Stimulated activated effector memory CD8-positive, alpha-beta T cell treated with anti-CD3 and anti-CD28 coated beads, Interleukin-12 subunit alpha, Interleukin-12 subunit beta, amount 100 ng/mL, for 72 hours (primary cell): ENCODE measurements around the gene KRT38.
"Not testable (repeated sequence)": the region's sequence is repeated elsewhere in the genome, so short reads cannot be mapped to it uniquely, and the experiment has no call there.

ENCODE experiments used
- ATAC-seq: fragments of 150-1000 bp; cut with Tn5 transposase; 2 replicates; pipeline ENCODE4 v1.10.0; 2021
- DNase-seq, 2 donors: peaks; one replicate each; pipeline ENCODE4 v3.0.0; 2021 to 2022; ENCODE audit warnings: low spot score in 2 of 2
- H3K27ac Mint-ChIP-seq: one replicate; pipeline ENCODE4 v1.8.0; 2022; ENCODE audit warnings: mild to moderate bottlenecking, mixed read lengths
- H3K36me3 Mint-ChIP-seq: one replicate; pipeline ENCODE4 v1.8.0; 2022; ENCODE audit warnings: mild to moderate bottlenecking, mixed read lengths
- H3K4me1 Mint-ChIP-seq: one replicate; pipeline ENCODE4 v1.8.0; 2022; ENCODE audit warnings: mixed read lengths
- H3K4me3 Mint-ChIP-seq: one replicate; pipeline ENCODE4 v1.8.0; 2022; ENCODE audit warnings: mild to moderate bottlenecking, mixed read lengths
- H3K9me3 Mint-ChIP-seq: one replicate; pipeline ENCODE4 v1.8.0; 2022; ENCODE audit warnings: mixed read lengths

Gene KRT38

DNA sequence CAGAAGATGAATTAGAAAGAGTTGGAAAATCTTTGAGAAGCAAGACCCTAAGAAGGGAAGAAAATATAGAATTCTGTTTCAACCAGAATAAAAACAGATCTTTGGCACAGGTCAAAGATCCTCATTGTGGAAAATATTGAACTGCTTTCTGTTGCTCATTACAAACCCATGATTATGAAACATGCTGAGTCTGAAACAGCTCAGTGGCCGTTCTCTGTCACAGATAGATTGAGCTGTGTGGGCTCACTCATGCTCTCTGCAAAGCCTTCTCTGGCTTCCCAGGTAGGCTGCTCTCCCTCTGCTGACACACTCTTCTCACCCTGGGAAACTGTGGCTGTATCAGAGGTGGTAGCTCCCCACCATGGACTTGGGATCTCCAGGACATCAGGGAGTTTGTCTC, 3.4 kb upstream of the KRT38 start:
- no peaks in the 10 kb centered on the region for H3K4me1 Mint-ChIP-seq
- H3K27ac Mint-ChIP-seq = no peak overlapping the region
- peak; percentile 45 for ATAC-seq

DNA sequence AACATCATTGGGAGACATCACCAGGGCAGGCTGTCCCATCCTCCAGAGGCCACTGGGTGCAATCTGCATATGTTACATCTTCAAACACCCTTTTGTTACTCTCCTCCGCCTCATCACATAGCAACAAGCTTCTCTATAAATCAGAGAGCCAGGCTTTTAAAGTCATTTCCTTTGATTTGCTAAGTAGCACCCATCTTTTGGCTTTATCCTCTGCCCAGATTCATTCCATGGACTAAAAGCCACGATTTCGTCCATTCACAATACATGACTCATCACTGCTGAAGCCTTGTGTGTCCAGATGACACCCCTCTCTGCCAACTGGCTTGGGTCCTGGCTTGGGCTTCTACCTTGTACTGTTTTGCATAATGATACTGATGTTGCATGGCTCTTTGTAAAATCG, 2.0 kb upstream of the KRT38 start:
- no peak overlapping the region for H3K27ac Mint-ChIP-seq
- no peaks in the 10 kb centered on the region for H3K9me3 Mint-ChIP-seq
- H3K4me1 Mint-ChIP-seq = no peaks in the 10 kb centered on the region
- DNase-seq (no peak), ATAC-seq (no peak)
- no peaks in the 10 kb centered on the region for H3K36me3 Mint-ChIP-seq
- H3K4me3 Mint-ChIP-seq = no peak overlapping the region

More for the DNA sequence above, 3.4 kb upstream of the KRT38 start:
- no peak for DNase-seq
- Mint-ChIP-seq H3K9me3 (no peaks in the 10 kb centered on the region), H3K36me3 (no peaks in the 10 kb centered on the region), H3K4me3 (no peak overlapping the region)

DNA sequence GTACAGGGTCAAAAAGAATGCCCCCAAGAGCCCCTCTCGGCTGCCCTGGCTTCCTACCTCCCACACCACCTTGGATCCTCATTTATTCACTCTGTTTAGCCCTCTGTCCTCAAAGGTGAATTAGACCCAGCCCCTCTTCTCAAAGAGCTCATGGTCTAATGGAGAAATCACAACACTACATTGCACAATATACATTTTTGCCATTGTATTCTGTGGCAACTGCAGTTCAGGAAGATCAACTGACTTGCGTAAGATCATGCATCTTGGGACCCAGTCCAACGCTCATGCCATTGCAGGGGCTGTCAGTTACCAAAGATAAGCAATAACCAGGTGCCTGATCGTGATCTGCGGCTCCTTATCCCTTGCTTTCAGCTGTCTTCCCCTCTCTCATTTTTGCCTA, 1.4 kb downstream of the KRT38 start:
- no peak for DNase-seq
- Mint-ChIP-seq H3K9me3 (no peaks in the 10 kb centered on the region), H3K36me3 (no peaks in the 10 kb centered on the region), H3K27ac (no peak overlapping the region), H3K4me3 (no peak overlapping the region), H3K4me1 (no peaks in the 10 kb centered on the region)
- no peak for ATAC-seq

DNA sequence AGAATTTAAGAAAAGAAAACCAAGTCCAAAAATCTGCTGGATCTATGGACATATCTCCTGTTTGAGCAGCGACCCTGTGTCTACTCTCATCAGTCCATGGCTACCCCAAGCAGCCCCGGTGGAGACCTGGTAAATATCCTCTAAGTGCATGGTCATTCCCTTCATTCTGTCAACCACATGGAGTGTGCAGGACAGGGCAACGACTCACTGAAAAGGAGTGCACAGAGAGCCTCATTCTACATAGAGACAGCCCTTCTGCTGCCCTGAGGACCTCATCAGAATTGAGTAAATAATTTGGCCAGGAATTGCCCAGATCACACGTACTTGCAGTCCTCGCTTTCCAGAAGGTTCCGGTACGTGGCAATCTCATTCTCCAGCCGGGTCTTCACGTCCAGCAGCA, 3.0 kb downstream of the KRT38 start:
- no peaks in the 10 kb centered on the region for H3K36me3 Mint-ChIP-seq
- ATAC-seq = no peak

DNA sequence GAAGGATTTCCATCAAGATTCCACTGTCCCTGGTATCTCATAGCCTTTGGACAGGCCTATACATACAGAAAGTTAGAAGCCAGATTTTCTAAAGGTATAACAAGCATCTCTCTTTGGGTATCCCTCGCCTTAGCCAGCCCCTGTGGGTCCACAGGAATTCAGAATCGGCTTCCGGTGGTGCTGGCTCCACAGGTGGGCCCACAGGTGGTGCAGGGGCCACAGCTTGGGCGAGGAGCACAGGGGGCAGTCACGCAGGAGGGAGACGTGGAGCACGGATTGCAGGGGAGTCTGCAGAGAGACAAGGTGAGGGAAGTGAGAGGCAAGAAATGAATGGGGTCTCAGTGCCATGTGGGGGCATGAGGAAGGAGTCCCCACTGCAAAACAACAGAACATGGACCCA, 3.5 kb downstream of the KRT38 start:
- Mint-ChIP-seq H3K4me1 (no peaks in the 10 kb centered on the region), H3K4me3 (no peak overlapping the region), H3K36me3 (no peaks in the 10 kb centered on the region), H3K27ac (no peak overlapping the region), H3K9me3 (no peaks in the 10 kb centered on the region)
- ATAC-seq (no peak), DNase-seq (no peak)

More for the DNA sequence above, 3.0 kb downstream of the KRT38 start:
- no peaks in the 10 kb centered on the region for H3K9me3 Mint-ChIP-seq
- H3K27ac Mint-ChIP-seq = no peak overlapping the region
- no peaks in the 10 kb centered on the region for H3K4me1 Mint-ChIP-seq
- H3K4me3 Mint-ChIP-seq = no peak overlapping the region
- DNase-seq = no peak

DNA sequence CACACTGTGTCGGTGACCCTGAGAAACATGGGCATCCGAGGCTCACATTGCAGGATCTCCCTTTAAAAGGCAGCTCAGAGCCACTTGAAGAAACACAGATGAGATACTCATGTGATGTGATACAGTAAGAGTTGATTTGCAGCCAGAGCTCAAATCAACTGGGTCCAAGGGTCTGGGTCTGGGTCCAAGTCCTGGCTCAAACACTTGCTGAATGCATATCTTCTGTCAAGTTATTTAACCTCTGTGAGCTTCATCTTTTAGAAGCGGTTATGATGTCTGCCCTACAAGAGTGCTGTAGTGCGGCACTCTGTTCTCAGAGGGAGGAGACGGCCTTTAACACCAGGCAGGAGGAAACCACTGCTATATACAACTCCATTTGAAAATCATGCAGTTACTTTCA, 6.4 kb downstream of the KRT38 start:
- Mint-ChIP-seq H3K36me3 (no peaks in the 10 kb centered on the region), H3K4me3 (no peak overlapping the region), H3K27ac (no peak overlapping the region), H3K4me1 (no peaks in the 10 kb centered on the region), H3K9me3 (no peaks in the 10 kb centered on the region)
- DNase-seq (no peak), ATAC-seq (no peak)

DNA sequence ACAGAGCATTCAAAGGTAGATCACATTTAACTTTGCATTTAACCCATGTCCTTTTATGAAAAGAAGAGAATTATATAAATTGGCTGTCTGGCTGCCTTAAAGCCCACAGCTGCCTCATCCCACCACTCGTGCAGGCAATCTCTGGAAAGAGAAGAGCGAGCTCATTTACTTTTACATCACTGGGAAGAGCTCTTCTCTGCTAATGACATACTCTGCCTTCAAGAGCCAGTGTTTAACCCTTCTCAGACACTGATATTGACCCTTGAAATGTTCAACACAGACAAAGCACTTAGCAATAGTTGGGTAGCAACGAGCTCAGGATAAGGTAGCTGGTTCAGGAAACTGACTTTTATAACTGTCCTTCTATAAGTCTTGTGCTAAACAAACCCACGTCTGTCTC, 6.8 kb downstream of the KRT38 start:
- Mint-ChIP-seq H3K9me3 (no peaks in the 10 kb centered on the region), H3K27ac (no peak overlapping the region), H3K4me3 (no peak overlapping the region), H3K4me1 (no peaks in the 10 kb centered on the region), H3K36me3 (no peaks in the 10 kb centered on the region)
- DNase-seq = no peak
- no peak for ATAC-seq

DNA sequence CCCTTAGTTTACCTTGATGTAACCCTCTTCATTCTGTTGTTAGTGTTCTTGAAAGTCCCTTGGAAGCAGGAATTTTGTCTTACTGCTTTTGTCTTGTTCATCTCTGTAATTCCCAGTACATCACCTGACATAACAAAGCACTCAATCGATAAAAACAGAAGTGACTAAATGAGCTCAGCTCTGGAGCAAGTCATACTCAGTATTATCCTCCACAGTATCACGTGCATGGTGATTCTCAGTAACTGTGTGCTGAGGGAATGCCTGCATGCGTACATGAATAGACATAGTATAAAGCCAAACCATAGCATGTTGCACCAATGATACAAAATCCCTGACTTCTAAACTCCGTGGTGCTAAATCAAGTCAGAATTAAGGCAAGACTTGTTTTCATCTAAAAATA, 7.2 kb downstream of the KRT38 start:
- H3K27ac Mint-ChIP-seq = no peak overlapping the region
- ATAC-seq = peak; percentile 13
- no peak for DNase-seq
- H3K4me3 Mint-ChIP-seq = no peak overlapping the region
- H3K4me1 Mint-ChIP-seq = no peaks in the 10 kb centered on the region
- H3K9me3 Mint-ChIP-seq = no peaks in the 10 kb centered on the region
- no peaks in the 10 kb centered on the region for H3K36me3 Mint-ChIP-seq

DNA sequence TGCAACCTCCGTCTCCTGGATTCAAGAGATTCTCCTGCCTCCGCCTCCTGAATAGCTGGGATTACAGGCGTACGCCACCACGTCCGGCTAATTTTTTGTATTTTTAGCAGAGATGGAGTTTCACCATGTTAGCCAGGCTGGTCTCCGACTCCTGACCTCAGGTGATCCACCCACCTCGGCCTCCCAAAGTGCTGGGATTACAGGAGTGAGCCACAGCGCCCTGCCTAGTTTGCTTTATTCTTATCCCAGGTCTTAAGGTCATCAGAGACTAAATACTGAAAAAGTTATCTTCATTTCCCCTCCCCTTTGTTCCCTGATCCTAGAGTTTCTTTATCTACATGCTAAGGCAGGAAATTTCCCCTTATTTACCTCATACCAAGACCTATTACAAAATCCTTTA, 10.4 kb downstream of the KRT38 start:
- H3K27ac Mint-ChIP-seq, H3K36me3 Mint-ChIP-seq, ATAC-seq, H3K4me3 Mint-ChIP-seq, H3K4me1 Mint-ChIP-seq, H3K9me3 Mint-ChIP-seq, DNase-seq: not testable (repeated sequence)

DNA sequence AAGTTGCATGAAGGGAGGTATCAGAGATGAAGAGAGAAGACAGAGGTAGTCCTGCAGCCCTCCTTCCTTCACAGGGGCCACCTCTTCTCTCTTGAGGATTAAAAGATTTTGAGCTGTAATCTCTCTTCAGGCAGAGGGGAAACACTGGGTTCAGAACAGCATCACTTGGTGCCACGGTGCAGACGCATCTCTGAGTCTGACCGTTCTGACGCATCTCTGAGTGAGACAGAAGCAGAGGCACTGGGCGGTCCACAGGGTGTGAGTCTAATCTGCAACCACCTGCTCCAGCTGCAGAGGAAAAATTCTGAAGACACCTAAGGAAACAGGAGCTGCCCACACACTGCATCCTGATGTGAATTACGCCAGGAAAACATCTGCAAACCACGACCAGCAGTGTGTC, 11.1 kb downstream of the KRT38 start:
- DNase-seq (no peak), ATAC-seq (no peak)
- Mint-ChIP-seq H3K9me3 (no peaks in the 10 kb centered on the region), H3K4me1 (no peaks in the 10 kb centered on the region), H3K27ac (no peak overlapping the region), H3K4me3 (no peak overlapping the region), H3K36me3 (no peaks in the 10 kb centered on the region)

DNA sequence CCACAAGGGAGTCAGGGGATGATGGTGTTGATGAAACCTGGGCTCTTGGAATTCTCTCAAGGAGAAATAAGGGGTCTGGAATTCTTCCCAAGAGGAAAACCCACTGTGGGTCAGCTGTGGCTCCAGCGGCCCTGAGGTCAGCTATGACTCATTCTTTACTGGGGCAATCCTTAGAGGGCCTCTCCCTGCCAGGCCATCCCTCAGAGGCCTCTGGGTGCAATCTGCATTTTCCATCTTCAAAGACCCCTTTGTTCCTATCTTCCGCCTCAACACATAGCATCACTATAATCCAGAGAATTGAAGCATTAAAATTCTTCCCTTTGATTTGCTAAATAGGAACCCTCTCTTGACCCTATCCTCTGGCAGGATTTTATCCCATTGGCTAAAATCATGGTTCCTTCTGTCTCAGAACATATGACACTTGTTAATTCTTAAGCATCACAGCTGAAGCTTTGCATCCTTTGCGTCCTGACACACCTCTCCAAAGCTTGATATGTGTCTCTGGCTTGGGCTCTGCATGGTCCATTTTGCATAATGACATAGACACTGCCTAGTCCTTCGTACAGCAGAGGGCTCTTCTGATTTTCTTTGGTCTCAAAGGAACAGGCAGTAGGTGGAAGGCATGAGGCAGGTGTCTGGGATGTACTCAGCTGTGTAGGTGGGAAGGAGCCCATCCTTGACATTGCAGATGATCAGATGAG, 12.0 kb downstream of the KRT38 start:
- ATAC-seq (no peak), DNase-seq (no peak)
- Mint-ChIP-seq H3K4me1 (no peaks in the 10 kb centered on the region), H3K9me3 (no peaks in the 10 kb centered on the region), H3K36me3 (no peaks in the 10 kb centered on the region), H3K4me3 (no peak overlapping the region), H3K27ac (no peak overlapping the region)

DNA sequence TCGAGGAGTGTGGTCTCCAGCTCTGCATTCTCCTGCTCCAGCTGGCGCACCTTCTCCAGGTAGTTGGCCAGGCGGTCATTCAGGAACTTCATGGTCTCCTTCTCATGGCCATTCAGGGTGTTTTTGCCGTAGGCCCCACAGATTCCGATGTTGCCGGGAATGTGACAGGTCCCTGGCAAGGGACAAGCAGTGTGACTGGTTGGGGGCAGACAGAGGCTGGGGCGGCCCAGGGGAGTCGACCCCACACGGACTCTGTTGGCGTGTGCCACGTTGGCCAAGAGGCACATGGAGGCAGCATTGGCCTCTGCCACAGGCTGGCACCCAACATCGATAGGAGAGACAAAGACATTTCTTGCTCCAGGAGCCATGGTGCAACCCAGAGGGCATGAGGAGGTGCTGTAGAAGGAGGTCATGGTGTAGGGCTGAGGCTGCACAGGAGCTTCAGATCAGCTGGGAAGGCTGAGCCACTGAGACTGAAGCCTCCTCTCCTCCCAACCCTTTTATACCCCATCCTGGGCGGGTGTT, 16.6 kb downstream of the KRT38 start, which contains the start of gene KRT37:
TSS of gene KRT37 (minus strand) at position 475 of the 525 bp plus-strand sequence. CDS start at position 413, 62 bp downstream.
- Mint-ChIP-seq H3K36me3 (no peaks in the 10 kb centered on the region), H3K9me3 (no peaks in the 10 kb centered on the region), H3K27ac (no peak within 1 kb of the TSS), H3K4me3 (no peak within 1 kb of the TSS), H3K4me1 (no peaks in the 10 kb centered on the region)
- ATAC-seq (no peak), DNase-seq (no peak)

DNA sequence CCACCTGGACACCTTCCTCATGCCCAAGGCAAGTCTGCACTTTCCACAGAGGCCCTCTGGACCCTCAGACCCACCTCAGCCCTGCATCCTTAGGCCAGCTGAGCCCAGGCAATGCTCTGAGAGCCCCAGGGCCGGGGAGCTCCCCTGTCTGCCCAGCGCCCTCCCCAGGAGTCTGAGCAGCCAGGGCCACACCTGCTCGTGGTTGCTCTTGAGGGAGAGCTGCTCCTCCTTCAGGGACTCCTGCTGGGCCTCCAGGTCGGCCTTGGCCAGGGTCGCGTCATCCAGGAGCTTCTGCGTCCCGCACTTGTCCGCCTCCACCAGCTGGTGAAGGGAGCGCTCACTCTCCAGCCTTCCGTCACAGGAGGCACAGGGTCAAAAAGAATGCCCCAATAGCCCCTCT, 18.2 kb downstream of the KRT38 start:
- not testable (repeated sequence) for H3K36me3 Mint-ChIP-seq

DNA sequence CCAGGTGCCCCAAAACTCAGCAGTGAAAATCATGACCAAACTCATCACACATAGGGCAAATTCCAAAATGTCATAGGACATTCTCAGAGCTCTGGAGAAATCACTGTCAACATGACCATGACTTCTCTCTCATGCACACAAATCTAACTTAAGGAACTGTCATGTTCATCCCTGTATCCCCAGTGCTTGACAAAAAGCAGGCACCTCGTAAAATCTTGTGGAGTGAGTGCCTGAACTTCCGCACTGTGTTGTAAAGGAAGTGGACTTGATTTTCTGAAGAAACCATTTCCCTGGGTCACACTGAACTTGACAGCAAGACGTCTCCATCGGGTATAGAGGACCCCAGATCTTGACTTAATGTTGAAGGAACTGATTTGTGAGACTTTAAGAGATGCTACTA, 19.2 kb downstream of the KRT38 start:
- no peak for DNase-seq
- no peak for ATAC-seq
- Mint-ChIP-seq H3K9me3 (no peaks in the 10 kb centered on the region), H3K36me3 (no peaks in the 10 kb centered on the region), H3K4me1 (peaks cover 9% of the 10 kb centered on the region), H3K4me3 (no peak overlapping the region), H3K27ac (no peak overlapping the region)

More for the DNA sequence above, 18.2 kb downstream of the KRT38 start:
- H3K27ac Mint-ChIP-seq, DNase-seq, ATAC-seq, H3K4me1 Mint-ChIP-seq, H3K9me3 Mint-ChIP-seq, H3K4me3 Mint-ChIP-seq: not testable (repeated sequence)

DNA sequence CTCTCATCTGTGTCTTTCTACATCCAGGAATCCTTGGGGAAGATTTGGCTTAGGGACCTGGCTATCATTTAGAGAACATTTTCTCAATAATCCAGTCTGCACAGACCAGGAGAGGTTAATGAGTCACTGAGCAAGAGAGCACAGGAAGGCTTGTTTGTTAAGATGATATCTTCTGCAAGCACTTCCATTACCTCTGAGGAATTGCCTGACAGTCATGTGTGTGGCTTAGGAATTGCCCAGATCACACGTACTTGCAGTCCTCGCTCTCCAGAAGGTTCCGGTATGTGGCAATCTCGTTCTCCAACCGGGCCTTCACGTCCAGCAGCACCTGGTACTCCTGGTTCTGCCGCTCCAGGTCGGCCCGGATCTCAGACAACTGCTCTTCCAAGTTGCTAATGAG, 19.7 kb downstream of the KRT38 start:
- no peak overlapping the region for H3K27ac Mint-ChIP-seq
- DNase-seq (no peak), ATAC-seq (no peak)
- peaks cover 9% of the 10 kb centered on the region for H3K4me1 Mint-ChIP-seq
- H3K36me3 Mint-ChIP-seq = no peaks in the 10 kb centered on the region
- no peak overlapping the region for H3K4me3 Mint-ChIP-seq
- no peaks in the 10 kb centered on the region for H3K9me3 Mint-ChIP-seq

DNA sequence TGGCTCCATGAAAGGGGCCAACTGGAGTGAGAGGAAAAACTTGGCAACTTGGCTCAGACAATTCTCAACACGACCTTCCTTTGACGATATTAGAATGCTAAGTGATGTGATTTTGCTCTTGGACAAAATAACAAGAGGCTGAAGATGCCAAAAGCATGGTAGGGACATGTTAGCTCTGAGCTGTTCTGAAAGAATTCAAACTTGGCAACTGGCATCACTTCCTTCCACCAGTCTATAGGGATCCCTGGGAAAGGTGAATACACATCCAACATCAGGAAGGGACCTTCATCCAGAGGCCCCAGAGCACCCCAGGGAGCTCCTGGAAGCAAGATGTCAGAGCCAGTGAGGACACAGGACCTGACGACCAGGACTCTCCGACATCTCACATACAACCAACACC, 20.6 kb downstream of the KRT38 start:
- DNase-seq = no peak
- Mint-ChIP-seq H3K36me3 (no peaks in the 10 kb centered on the region), H3K4me1 (peaks cover 9% of the 10 kb centered on the region), H3K9me3 (no peaks in the 10 kb centered on the region), H3K4me3 (no peak overlapping the region), H3K27ac (no peak overlapping the region)
- ATAC-seq = no peak
